Gastroesophageal sphincter (tissue), 3 donors: ENCODE results near the gene WDR83.

Source experiments
- POLR2A ChIP-seq, 2 donors: fragments of 450-650 bp; IDR thresholded peaks; one replicate each; pipeline ENCODE4 v1.6.1; 2017; ENCODE audit warnings: antibody characterized with exemption in 2 of 2, mild to moderate bottlenecking in 2 of 2, moderate library complexity in 1 of 2
- TF ChIP-seq, protein P1 (sequence below), 4 experiments: fragments of 200-600 bp in 2 of 4; fragments of 450-650 bp in 2 of 4; sonication (generic) in 1 of 4; IDR thresholded peaks; one replicate each; pipeline ENCODE4 v1.5.1; 2017 to 2019; ENCODE audit warnings: antibody characterized with exemption in 4 of 4, mild to moderate bottlenecking in 2 of 4, moderate library complexity in 2 of 4

DNA sequence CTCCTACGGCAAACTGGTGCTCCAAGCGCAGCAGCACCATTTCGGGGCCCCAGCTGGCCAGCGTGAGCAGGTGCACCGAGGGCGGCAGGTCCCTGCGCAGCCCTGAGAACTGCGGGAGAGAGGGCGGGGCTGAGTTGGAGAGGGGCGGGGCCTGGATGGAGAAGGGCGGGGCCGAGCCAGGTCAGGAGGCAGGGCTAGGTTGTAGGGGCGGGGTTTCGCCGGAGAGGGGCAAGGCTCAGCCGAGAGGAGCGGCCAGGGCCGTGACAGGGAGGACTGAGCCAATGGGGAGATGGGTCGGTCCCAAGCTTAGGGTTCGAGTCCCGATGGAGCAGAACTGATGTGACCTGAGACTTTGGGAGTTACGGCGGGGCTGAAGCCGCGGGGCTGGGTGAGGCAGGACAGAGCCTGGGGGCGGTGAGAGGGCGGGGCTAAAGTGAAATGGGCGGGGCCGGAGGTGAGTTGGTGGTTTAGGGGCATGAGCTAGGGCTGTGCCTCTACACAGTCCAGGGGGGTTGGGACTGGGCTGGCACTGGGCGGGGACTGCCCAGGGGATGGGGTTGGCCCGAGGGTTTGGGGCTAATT lies 19.0 kb upstream of the WDR83 start:
- no peak for TF ChIP-seq POLR2A (IDR thresholded peaks at IDR 0.05)
- TF ChIP-seq, protein P1, sequence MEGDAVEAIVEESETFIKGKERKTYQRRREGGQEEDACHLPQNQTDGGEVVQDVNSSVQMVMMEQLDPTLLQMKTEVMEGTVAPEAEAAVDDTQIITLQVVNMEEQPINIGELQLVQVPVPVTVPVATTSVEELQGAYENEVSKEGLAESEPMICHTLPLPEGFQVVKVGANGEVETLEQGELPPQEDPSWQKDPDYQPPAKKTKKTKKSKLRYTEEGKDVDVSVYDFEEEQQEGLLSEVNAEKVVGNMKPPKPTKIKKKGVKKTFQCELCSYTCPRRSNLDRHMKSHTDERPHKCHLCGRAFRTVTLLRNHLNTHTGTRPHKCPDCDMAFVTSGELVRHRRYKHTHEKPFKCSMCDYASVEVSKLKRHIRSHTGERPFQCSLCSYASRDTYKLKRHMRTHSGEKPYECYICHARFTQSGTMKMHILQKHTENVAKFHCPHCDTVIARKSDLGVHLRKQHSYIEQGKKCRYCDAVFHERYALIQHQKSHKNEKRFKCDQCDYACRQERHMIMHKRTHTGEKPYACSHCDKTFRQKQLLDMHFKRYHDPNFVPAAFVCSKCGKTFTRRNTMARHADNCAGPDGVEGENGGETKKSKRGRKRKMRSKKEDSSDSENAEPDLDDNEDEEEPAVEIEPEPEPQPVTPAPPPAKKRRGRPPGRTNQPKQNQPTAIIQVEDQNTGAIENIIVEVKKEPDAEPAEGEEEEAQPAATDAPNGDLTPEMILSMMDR (IDR thresholded peaks at IDR 0.05) = no peak
